Mammary epithelial cell (primary cell): ENCODE data around the gene TUBGCP2.

Experiments used
- EZH2 ChIP-seq: IDR thresholded peaks from 2 replicates; pipeline ENCODE4 v1.6.1; 2012; ENCODE audit warnings: low read length, inconsistent platforms, borderline replicate concordance
- TF ChIP-seq, protein P1 (sequence below), 2 donors: IDR thresholded peaks in 1 of 2; conservative IDR thresholded peaks in 1 of 2; 2 replicates each; pipeline ENCODE4 v1.5.1; 2011 to 2012; ENCODE audit warnings: inconsistent platforms in 2 of 2, low read length in 2 of 2, mild to moderate bottlenecking in 2 of 2, control low read depth in 1 of 2, low read depth in 1 of 2; ENCODE audit not compliant: insufficient read depth in 1 of 2; ENCODE audit errors: extremely low read depth in 1 of 2

DNA sequence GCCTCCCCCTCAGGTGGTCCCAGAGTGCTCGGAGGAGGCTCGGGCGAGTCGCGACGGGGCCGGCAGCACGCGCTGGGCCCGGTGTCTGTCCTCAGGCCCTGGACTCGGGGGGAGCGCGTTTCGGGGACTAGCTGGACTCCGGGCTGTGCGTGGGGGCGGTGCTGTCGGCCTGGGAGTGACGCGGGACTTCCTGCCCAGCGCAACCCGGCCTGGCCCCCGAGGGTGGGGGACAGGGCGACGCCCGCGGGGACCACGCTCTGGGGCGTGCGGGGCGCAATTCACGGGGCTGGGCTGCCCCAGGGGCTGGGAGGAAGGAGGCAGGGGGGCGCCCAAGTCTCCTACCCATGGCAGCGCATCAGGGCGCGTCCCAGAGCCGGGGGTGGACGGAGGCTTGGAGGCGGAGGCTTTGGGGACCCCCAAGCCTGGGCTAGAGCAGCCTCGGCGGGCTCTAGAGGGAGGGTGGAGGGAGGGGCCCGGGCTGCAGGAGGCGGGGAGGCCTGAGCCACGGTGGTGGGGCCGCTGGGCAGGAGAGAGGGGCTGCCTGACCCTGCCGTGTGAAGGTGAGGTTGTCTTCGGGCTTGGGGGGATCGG, 73.3 kb downstream of the TUBGCP2 start:
- TF ChIP-seq, protein P1, sequence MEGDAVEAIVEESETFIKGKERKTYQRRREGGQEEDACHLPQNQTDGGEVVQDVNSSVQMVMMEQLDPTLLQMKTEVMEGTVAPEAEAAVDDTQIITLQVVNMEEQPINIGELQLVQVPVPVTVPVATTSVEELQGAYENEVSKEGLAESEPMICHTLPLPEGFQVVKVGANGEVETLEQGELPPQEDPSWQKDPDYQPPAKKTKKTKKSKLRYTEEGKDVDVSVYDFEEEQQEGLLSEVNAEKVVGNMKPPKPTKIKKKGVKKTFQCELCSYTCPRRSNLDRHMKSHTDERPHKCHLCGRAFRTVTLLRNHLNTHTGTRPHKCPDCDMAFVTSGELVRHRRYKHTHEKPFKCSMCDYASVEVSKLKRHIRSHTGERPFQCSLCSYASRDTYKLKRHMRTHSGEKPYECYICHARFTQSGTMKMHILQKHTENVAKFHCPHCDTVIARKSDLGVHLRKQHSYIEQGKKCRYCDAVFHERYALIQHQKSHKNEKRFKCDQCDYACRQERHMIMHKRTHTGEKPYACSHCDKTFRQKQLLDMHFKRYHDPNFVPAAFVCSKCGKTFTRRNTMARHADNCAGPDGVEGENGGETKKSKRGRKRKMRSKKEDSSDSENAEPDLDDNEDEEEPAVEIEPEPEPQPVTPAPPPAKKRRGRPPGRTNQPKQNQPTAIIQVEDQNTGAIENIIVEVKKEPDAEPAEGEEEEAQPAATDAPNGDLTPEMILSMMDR (conservative IDR thresholded peaks at IDR 0.05 in 1 of 2, IDR thresholded peaks at IDR 0.05 in 1 of 2; ENCODE audit: extremely low read depth in 1 of 2, insufficient read depth in 1 of 2, low read depth in 1 of 2, low read length in 2 of 2) = no peak
- no peak for TF ChIP-seq EZH2
